GM21723 (cell line): ENCODE results near the gene PTPRG.

Source experiments
- ATAC-seq: cut with Tn5 transposase; IDR thresholded peaks from one replicate; pipeline ENCODE4 v1.9.1; 2021; ENCODE audit warnings: mild to moderate bottlenecking, moderate library complexity; ENCODE audit not compliant: unreplicated experiment

Gene PTPRG

DNA sequence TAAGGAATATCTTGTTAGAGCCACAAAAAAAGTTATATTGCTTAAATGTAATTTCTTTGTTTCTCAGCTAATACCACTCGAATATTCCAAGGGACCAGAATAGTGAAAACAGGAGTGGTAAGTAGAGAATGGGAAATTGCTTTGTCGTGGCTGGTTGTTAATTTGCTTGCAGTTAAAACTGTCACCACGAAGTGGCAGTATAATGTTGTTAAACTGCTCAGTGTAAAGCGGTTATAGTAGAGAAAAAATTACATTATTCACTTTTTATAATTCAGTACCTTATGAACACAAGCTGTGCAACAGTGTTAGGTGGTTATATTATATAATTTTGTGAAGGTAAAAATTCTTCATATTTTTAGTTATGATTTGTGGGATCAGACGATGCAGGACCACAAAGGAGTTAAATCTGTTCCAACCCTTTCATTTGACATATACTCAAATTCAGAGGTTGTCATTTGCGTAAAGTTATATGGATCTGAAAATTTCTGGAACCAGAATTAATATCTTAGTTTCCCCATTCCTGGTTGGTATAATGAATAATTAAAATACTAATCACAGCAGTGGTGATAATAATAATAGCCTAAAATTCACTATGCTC is 640.2 kb downstream of the PTPRG start:
- ATAC-seq = peak; percentile 51

DNA sequence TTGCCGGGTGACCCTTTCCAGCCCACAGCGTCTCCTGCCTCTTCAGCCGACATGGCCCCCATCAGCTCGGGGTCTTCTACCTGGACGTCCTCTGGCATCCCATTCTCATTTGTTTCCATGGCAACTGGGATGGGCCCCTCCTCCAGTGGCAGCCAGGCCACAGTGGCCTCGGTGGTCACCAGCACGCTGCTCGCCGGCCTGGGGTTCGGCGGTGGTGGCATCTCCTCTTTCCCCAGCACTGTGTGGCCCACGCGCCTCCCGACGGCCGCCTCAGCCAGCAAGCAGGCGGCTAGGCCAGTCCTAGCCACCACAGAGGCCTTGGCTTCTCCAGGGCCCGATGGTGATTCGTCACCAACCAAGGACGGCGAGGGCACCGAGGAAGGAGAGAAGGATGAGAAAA is 641.8 kb downstream of the PTPRG start:
- no peak for ATAC-seq

- no peak for ATAC-seq
Measured at GRCh38 chr3:62203561-62203960, 642.2 kb downstream of the PTPRG start.

- no peak for ATAC-seq
Measured at GRCh38 chr3:62207197-62207596, 645.8 kb downstream of the PTPRG start.

DNA sequence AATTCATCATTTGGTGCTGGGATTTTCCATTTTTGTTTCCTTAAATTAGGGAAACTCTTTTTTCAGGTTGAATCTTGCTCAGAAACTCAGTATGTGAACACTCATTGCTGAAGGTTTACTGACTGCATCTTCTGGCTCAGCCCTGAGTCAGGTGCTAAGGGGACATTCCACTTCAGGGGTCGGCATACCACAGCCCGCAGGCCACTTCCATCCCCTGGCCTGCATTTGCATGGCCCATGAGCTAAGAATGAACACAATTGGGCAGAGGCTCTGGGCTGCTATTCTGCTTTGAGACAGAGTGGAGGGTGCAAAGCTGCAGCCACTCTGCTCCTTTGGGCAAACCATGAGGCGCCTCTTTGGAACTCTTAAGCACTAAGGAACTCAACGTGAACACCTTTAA is 647.0 kb downstream of the PTPRG start:
- ATAC-seq = no peak

GRCh38 chr3:62209101-62209500 is 647.7 kb downstream of the PTPRG start:
- ATAC-seq = no peak

DNA sequence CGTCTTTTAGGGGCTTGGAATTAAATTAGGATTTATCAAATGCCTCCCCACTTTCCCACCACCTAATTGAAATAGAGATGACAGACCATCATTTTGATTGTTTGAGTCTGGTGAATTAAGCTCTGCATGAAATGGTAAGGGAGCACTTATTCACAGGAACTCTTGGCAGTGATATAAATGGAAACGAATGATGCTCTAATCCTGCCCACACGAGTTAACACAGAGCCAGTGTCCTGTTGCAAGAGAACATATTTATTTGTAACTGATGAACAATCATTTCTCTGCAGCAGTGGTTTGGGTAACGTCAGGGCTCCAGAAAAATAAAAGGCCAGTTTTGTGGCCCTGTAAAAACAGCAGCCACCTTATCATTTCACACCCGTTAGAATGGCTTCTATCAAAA is 648.6 kb downstream of the PTPRG start:
- no peak for ATAC-seq

DNA sequence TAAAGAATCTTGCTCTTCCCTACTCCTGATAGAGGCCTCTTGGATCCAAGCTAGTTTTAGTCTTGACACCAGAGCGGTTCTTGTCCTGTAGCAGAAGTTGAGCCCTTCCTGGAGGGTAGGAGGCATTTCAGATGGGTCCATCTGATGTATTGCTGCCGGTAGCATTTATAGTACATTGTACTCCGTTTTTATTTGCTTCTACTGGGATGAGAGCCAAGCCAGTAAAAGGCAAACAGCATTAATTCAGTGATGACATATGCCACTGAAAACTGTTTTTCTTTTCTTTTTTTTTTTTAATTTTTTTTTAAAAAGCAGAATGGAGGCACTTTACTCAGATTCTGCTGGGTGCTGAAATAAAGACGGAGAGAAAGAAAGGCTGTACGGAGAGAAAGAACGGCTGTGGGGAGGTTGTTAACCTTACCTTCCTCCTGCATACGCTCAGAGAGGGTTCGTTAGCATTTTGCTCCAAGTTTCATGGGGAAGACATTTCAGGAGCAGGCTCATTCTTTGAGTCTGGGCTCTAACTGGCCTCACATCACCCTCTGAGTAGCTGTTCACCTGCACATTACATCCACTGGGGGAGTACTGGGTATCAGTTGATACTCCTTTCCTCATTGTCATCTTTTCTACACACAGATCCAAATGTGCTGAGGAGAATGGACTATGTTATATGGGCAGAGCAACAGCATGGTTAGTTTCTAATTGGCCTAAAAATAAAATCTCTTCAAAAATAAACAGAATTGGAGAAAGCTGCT is 650.5 kb downstream of the PTPRG start:
- no peak for ATAC-seq

DNA sequence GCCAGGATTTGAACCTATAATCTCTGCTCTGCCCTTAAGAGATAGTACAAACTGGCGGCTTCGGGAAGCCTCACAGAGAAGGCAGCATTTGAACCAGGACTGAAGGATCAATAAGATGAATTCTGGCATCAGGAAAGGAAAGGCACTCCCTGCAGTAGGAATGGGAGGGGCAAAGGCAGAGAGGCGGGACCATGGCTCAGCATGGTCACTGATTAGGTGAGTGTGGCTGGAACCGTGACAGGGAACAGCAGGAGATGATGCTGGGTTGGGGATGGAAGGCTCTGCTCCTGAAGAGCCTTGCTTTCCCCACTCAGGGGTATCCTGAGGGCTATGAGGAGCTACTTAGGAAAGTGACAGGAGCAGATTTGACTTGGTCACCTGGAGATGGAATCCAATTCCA is 653.5 kb downstream of the PTPRG start:
- ATAC-seq = no peak

GRCh38 chr3:62220616-62221015 is 659.2 kb downstream of the PTPRG start:
- no peak for ATAC-seq

DNA sequence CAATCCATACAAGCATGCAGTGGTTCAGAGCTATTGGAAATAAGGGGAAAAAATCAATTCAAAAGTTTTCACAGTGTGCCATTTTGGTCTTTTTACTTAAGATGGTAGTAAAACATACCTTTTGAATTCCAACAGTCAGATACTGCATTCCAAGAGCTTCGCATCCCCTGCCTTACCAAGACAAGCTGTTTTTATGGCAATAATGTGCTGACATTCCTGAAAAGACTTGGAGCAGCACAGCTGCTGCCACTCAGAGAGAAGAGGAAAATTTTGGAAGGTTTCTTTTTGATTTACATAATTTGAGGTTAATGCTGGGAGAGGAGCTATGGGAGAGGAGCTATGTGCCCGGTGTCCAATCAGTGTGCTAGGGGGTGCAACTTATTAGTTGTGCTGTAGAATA is 663.7 kb downstream of the PTPRG start:
- ATAC-seq = no peak

- no peak for ATAC-seq
Measured at GRCh38 chr3:62226601-62227339, 665.4 kb downstream of the PTPRG start.

- ATAC-seq = no peak
Measured at GRCh38 chr3:62228467-62228866, 667.1 kb downstream of the PTPRG start.

DNA sequence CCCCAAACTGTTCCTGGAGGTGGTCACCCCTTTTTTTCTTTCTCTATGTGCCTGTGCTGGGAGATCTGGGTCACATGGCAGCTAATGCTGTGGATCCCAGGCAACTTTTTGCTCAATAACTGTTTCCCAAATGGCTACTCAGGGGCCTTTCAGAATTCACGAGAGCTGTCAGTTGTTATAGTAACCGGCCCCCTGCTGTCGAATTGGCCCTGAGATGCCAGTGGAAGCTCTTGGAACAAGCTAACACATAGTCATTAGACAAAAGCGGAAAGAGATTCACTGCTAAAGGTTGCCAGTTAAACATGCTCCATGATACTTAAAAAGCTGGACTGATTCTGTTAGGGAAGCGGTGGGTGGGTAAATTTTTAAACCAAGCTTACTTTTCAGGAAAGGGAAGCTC is 667.8 kb downstream of the PTPRG start:
- ATAC-seq = no peak

DNA sequence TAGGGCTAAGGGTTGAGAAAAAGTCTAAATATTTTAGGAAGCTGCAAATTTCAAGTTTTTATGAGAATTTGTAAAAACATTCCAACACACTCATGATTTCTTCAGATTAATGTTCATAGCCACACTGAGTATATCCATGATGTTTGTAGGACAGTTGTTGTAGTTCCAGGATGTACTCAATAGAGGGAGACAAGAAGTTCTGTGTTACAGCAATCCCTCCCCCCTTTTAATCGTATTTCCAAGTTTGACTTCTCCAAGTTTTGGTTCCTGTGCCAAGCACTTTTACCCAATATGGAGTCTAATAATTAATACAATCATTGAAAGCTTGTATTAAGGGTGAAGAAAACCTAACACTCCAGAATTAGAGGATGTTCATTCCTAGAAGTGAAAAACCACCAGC is 668.5 kb downstream of the PTPRG start:
- ATAC-seq = no peak

GRCh38 chr3:62233065-62233464 is 671.7 kb downstream of the PTPRG start:
- ATAC-seq = no peak

DNA sequence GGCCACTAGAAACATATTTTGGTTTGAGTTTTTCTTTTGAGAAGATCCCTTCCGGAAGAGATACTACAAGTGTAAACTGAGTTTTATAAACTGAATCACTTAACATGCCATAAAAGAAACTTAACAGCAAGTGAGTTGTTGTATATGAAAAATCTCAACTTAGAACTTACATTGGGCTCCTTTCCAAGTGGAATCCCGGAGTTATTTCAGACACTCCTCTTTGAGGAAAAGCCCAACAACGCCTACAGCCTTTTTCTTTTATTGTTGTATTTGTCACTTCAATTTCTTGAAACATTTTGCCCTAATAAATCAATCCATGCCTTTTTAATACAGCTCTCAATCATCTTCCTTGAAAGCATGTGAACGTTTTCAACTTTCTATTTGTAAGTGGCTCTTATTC is 674.6 kb downstream of the PTPRG start:
- ATAC-seq = no peak

- peak; percentile 19 for ATAC-seq
Measured at GRCh38 chr3:62237286-62237948, 676.0 kb downstream of the PTPRG start.

DNA sequence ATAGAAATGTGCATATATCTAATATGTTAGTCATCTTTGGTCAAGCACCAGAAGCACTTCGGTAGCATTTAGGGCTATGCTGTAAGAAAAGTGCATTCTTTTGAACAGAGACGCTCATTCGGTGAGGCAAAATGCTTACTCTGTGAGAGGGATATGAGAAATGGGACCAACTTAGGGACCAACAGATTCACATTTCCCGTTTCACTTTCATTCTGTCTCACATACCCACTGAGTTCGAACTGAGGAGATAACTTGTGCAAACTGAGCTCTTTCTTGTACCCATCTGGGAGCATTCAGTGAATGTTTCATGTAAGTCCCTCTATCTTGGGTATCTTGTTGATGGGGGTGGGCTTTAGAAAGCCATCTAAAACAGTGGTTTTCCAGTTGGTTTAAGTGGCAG is 676.6 kb downstream of the PTPRG start:
- peak; percentile 80 for ATAC-seq

GRCh38 chr3:62238431-62238830 is 677.1 kb downstream of the PTPRG start:
- no peak for ATAC-seq

GRCh38 chr3:62241279-62241678 is 679.9 kb downstream of the PTPRG start:
- ATAC-seq = no peak
